H1 (cell line): ENCODE results near the gene ARID5B. TPM values are rescaled to one million over a fixed set of nuclear protein-coding genes. Genes with fewer than 3 reads are reported as not detected.

Source experiments
- CTCF ChIA-PET: fragments of 300-600 bp; sonication (Branson Sonifier 250); formaldehyde crosslinking; loops from one replicate; lab custom pipeline; 2021; ENCODE audit not compliant: partially characterized antibody; lab: Charles Lee
- POLR2A ChIA-PET: fragments of 300-600 bp; sonication (Branson Sonifier 250); formaldehyde crosslinking; loops from one replicate; lab custom pipeline; 2021; ENCODE audit warnings: inconsistent platforms; ENCODE audit not compliant: partially characterized antibody; lab: Charles Lee
- DNase-seq, 2 experiments: peaks; one replicate each; pipeline versions ENCODE4 v3.0.0 to v3.0.0-alpha.2; 2010 to 2022; ENCODE audit warnings: low spot score in 2 of 2, low read depth in 1 of 2, mixed read lengths in 1 of 2
- FAIRE-seq: peaks from 2 replicates; lab custom pipeline; 2011; peaks lifted over from hg19 to GRCh38; lab: Jason Lieb, UNC
- H2AFZ ChIP-seq: 2 replicates; pipeline ENCODE4 v1.8.1; 2012; ENCODE audit warnings: low read length, inconsistent platforms
- H2AK5ac ChIP-seq: 2 replicates; pipeline ENCODE4 v1.6.1; 2013; ENCODE audit warnings: low read depth, low read length
- H2BK120ac ChIP-seq: replicated peaks from 2 replicates; pipeline ENCODE3; 2013; ENCODE audit warnings: low read depth, low read length, inconsistent platforms
- H2BK12ac ChIP-seq: 2 replicates; pipeline ENCODE4 v1.6.1; 2013; ENCODE audit warnings: low read depth, low read length
- H2BK15ac ChIP-seq: 2 replicates; pipeline ENCODE4 v1.6.1; 2013; ENCODE audit warnings: low read length
- H2BK20ac ChIP-seq: 2 replicates; pipeline ENCODE4 v1.6.1; 2013; ENCODE audit warnings: low read length
- H2BK5ac ChIP-seq: 2 replicates; pipeline ENCODE4 v1.6.1; 2013; ENCODE audit warnings: low read depth, low read length
- H3K14ac ChIP-seq: 2 replicates; pipeline ENCODE4 v1.6.1; 2013; ENCODE audit warnings: inconsistent platforms; ENCODE audit not compliant: insufficient read length
- H3K18ac ChIP-seq: 2 replicates; pipeline ENCODE4 v1.6.1; 2013; ENCODE audit warnings: low read length; ENCODE audit errors: extremely low read depth
- H3K23ac ChIP-seq: 2 replicates; pipeline ENCODE4 v1.6.1; 2013; ENCODE audit warnings: inconsistent platforms; ENCODE audit not compliant: insufficient read length
- H3K23me2 ChIP-seq: 2 replicates; pipeline ENCODE4 v1.6.1; 2013; ENCODE audit warnings: low read depth, low read length
- H3K27ac ChIP-seq: 2 replicates; pipeline ENCODE4 v1.6.1; 2011; ENCODE audit warnings: low read depth, low read length, inconsistent platforms
- H3K27me3 ChIP-seq, 4 experiments: replicated peaks in 1 of 4; 1 replicate in 1 of 4; 2 replicates in 3 of 4; pipeline versions ENCODE4 v1.6.1 to v1.8.1; 2011 to 2013; ENCODE audit warnings: low read length in 3 of 4, mild to moderate bottlenecking in 3 of 4, inconsistent platforms in 2 of 4, mixed read lengths in 2 of 4, moderate library complexity in 1 of 4; ENCODE audit not compliant: control insufficient read depth in 3 of 4, insufficient read depth in 3 of 4; ENCODE audit errors: extremely low read depth in 1 of 4
- H3K36me3 ChIP-seq, 4 experiments: 2 replicates each; pipeline versions ENCODE4 v1.6.1 to v1.8.1; 2011 to 2013; ENCODE audit warnings: mild to moderate bottlenecking in 4 of 4, low read length in 3 of 4, moderate library complexity in 2 of 4, control low read depth in 1 of 4, inconsistent platforms in 1 of 4; ENCODE audit not compliant: insufficient read depth in 4 of 4, control insufficient read depth in 2 of 4
- H3K4ac ChIP-seq: replicated peaks from 2 replicates; pipeline ENCODE3; 2013; ENCODE audit warnings: low read length, low read depth, mixed read lengths, inconsistent platforms; ENCODE audit not compliant: insufficient read length
- H3K4me1 ChIP-seq, 4 experiments: replicated peaks in 1 of 4; 1 replicate in 1 of 4; 2 replicates in 3 of 4; pipeline versions ENCODE4 v1.6.1 to v1.8.1; 2011 to 2013; ENCODE audit warnings: low read length in 3 of 4, inconsistent platforms in 2 of 4, mixed read lengths in 1 of 4; ENCODE audit not compliant: insufficient read depth in 4 of 4, control insufficient read depth in 3 of 4
- H3K4me2 ChIP-seq, 2 experiments: 2 replicates each; pipeline versions ENCODE4 v1.6.1 to v1.8.1; 2011 to 2013; ENCODE audit warnings: low read depth in 2 of 2, low read length in 2 of 2, control low read depth in 1 of 2, inconsistent platforms in 1 of 2, mild to moderate bottlenecking in 1 of 2; ENCODE audit not compliant: insufficient read depth in 1 of 2
- H3K4me3 ChIP-seq, 4 experiments: fragments of 200-600, 300-600 bp in 1 of 4; sonication (generic), shearing (Covaris generic), sonication (Bioruptor Twin) in 1 of 4; 2 replicates each; pipeline versions ENCODE4 v1.5.1 to v1.8.1; 2011 to 2016; ENCODE audit warnings: low read length in 4 of 4, low read depth in 3 of 4, control low read depth in 2 of 4, inconsistent platforms in 2 of 4, mild to moderate bottlenecking in 2 of 4, mixed read lengths in 1 of 4, moderate library complexity in 1 of 4; ENCODE audit not compliant: insufficient read depth in 2 of 4; ENCODE audit errors: extremely low read depth in 1 of 4
- H3K56ac ChIP-seq: replicated peaks from 2 replicates; pipeline ENCODE3; 2013; ENCODE audit warnings: low read depth, mild to moderate bottlenecking, mixed read lengths, low read length, inconsistent platforms; ENCODE audit not compliant: insufficient read length
- H3K79me1 ChIP-seq: 2 replicates; pipeline ENCODE4 v1.6.1; 2013; ENCODE audit warnings: low read depth, low read length, control low read depth
- H3K79me2 ChIP-seq, 2 experiments: 2 replicates each; pipeline versions ENCODE4 v1.6.1 to v1.8.1; 2012 to 2013; ENCODE audit warnings: low read length in 2 of 2, mild to moderate bottlenecking in 2 of 2, inconsistent platforms in 1 of 2; ENCODE audit not compliant: insufficient read depth in 2 of 2, control insufficient read depth in 1 of 2
- H3K9ac ChIP-seq, 4 experiments: replicated peaks in 1 of 4; 1 replicate in 1 of 4; 2 replicates in 3 of 4; pipeline versions ENCODE4 v1.6.1 to v1.8.1; 2011 to 2013; ENCODE audit warnings: low read depth in 3 of 4, low read length in 3 of 4, control low read depth in 2 of 4, mild to moderate bottlenecking in 2 of 4, moderate library complexity in 2 of 4, inconsistent platforms in 1 of 4; ENCODE audit errors: extremely low read depth in 1 of 4
- H3K9me3 ChIP-seq, 2 experiments: 2 replicates each; pipeline versions ENCODE4 v1.6.1 to v1.8.1; 2012 to 2013; ENCODE audit warnings: mild to moderate bottlenecking in 2 of 2, moderate library complexity in 2 of 2, control low read depth in 1 of 2, inconsistent platforms in 1 of 2, low read depth in 1 of 2, low read length in 1 of 2, mixed read lengths in 1 of 2; ENCODE audit not compliant: insufficient read depth in 2 of 2
- H4K20me1 ChIP-seq, 2 experiments: replicated peaks in 1 of 2; 2 replicates each; pipeline versions ENCODE3 to v1.8.1; 2011 to 2013; ENCODE audit warnings: inconsistent platforms in 2 of 2, low read length in 2 of 2, mild to moderate bottlenecking in 1 of 2; ENCODE audit not compliant: insufficient read depth in 2 of 2, control insufficient read depth in 1 of 2
- H4K5ac ChIP-seq: 2 replicates; pipeline ENCODE4 v1.6.1; 2013; ENCODE audit warnings: low read length, low read depth, mixed read lengths, inconsistent platforms; ENCODE audit not compliant: insufficient read length
- H4K8ac ChIP-seq: 2 replicates; pipeline ENCODE4 v1.8.0; 2013; ENCODE audit warnings: mild to moderate bottlenecking, moderate library complexity, low read length, inconsistent platforms; ENCODE audit not compliant: insufficient read depth; ENCODE audit errors: extremely low read depth
- H4K91ac ChIP-seq: replicated peaks from 2 replicates; pipeline ENCODE3; 2013; ENCODE audit warnings: low read length, mixed read lengths, inconsistent platforms; ENCODE audit not compliant: insufficient read length
- CTBP2 ChIP-seq: IDR thresholded peaks from 2 replicates; pipeline ENCODE4 v1.7.0; 2011; ENCODE audit warnings: borderline replicate concordance, mild to moderate bottlenecking, moderate library complexity, mixed read lengths, low read length; ENCODE audit not compliant: insufficient read depth, insufficient read length
- SP4 ChIP-seq: IDR thresholded peaks from 2 replicates; pipeline ENCODE4 v1.6.1; 2012; ENCODE audit warnings: low read length, inconsistent platforms
- WGBS, 2 experiments: shearing (Covaris generic) in 1 of 2; methylation state at CpG; one replicate each; pipeline versions ENCODE4 v1.1.6 to v1.1.7; 2013 to 2015; ENCODE audit warnings: low lambda C conversion rate in 2 of 2, mixed read lengths in 2 of 2, inconsistent platforms in 1 of 2, low coverage in 1 of 2, missing lambda C conversion rate in 1 of 2; ENCODE audit not compliant: insufficient replicate concordance in 2 of 2, insufficient coverage in 1 of 2, insufficient read length in 1 of 2; ENCODE audit errors: extremely low coverage in 1 of 2, missing lambda C conversion rate in 1 of 2; 5-methylcytosine and 5-hydroxymethylcytosine counted together
- polyA plus RNA-seq, 7 experiments: library from polyadenylated mRNA; depleted of rRNA in 3 of 7; stranded (reverse) in 5 of 7; unstranded in 2 of 7; fragments of >200 nt in 5 of 7; fragments of 200-250 nt in 2 of 7; gene quantifications; 1 replicate in 5 of 7; 2 replicates in 1 of 7; 4 replicates in 1 of 7; pipeline versions ENCODE4 v1.2.1 to v1.2.3, GENCODE V29; 2011 to 2013; ENCODE audit warnings: missing spikeins in 2 of 7, mixed read lengths in 2 of 7
- total RNA-seq: library from RNA; stranded (reverse); fragmentation: NEBNext Ultra II Directional; extraction: Animal tissue kit (Norgen Biotek cat#: 25700); gene quantifications from 2 replicates; pipeline ENCODE4 v1.2.1, GENCODE V29; 2021

ARID5B gene
- total and polyA plus RNA-seq, 2 of the 8 experiments (the other 6 are each of a cell fraction or from before 2014, with no cell fraction given) = 0.21 to 1.1 TPM

DNA sequence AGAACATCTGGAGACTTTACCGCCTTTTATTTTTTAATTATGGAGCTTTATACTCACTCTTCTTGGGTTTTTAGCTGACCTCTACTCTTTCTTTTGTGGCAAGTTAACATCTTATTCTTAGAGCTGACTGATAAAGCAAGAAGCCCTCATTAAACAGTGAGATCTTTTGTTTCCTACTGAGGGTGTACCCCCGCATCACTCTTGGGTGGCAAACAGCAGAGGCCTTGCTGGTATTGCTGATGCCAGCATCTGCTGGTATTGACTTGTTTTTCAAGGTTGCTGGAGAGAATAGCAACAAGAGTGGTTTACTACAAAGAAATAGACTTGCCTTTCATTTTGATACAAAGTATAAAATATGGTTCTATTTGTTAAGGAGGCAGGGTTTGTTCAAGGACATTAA is 154.7 kb downstream of the ARID5B start:
- Histone ChIP-seq H3K79me2 (no peaks in the 10 kb centered on the region), H4K20me1 (no peaks in the 10 kb centered on the region), H3K23me2 (no peaks in the 10 kb centered on the region; the same call in 1 of the 2 replicates), H2AFZ (no peak overlapping the region), H3K4me1 (no peaks in the 10 kb centered on the region), H3K27ac (no peak overlapping the region), H4K8ac (no peak overlapping the region), H3K79me1 (no peaks in the 10 kb centered on the region), H3K27me3 (no peaks in the 10 kb centered on the region), H3K4me3 (no peak overlapping the region), H3K9me3 (no peaks in the 10 kb centered on the region), H3K4ac (no peak overlapping the region), H3K14ac (no peak overlapping the region), H2AK5ac (no peak overlapping the region), H2BK20ac (no peak overlapping the region), H4K91ac (no peak overlapping the region), H3K4me2 (no peak overlapping the region), H3K23ac (no peak overlapping the region), H2BK120ac (no peak overlapping the region), H2BK12ac (no peak overlapping the region), H2BK5ac (no peak overlapping the region), H2BK15ac (no peak overlapping the region), H3K36me3 (no peaks in the 10 kb centered on the region), H4K5ac (no peak overlapping the region), H3K9ac (no peak overlapping the region), H3K56ac (no peak overlapping the region), H3K18ac (no peak overlapping the region)
- DNase-seq = no peak
- ChIA-PET CTCF (interaction anchor here (0.8 to 1.6 kb wide), 2 partner anchors 16 to 18 kb away, joined by 4 to 5 read pairs; no protein-coding TSS in a partner anchor), POLR2A (no interaction called here)
- 96% methylated on average over 2 of the region's 2 CpGs; no CpG with 5 or more reads in 1 of the 2 experiments for WGBS, 2 experiments
- TF ChIP-seq CTBP2 (no peak), SP4 (no peak)
- no peak for FAIRE-seq
